ENCODE data around the gene KCTD21. TPM values are rescaled to one million over a fixed set of nuclear protein-coding genes. Genes with fewer than 3 reads are reported as not detected.

Gene KCTD21
- polyA plus RNA-seq, 5 donors: 8.9 to 10.1 (median 9.7) TPM

- no peak for DNase-seq
Observed at GRCh38 chr11:78205256-78205655, 16.8 kb upstream of the KCTD21 start.

- DNase-seq: no peak
Observed at GRCh38 chr11:78203184-78203583, 14.8 kb upstream of the KCTD21 start.

GRCh38 chr11:78202733-78203167, 14.3 kb upstream of the KCTD21 start:
- no peak for DNase-seq

- DNase-seq: no peak
Observed at GRCh38 chr11:78201096-78201818, 12.8 kb upstream of the KCTD21 start.

GRCh38 chr11:78200553-78200952, 12.1 kb upstream of the KCTD21 start:
- DNase-seq: no peak

- no peak for DNase-seq
Observed at GRCh38 chr11:78200061-78200460, 11.6 kb upstream of the KCTD21 start.

- no peak for DNase-seq
Observed at GRCh38 chr11:78199653-78200015, 11.2 kb upstream of the KCTD21 start.

- no peak for DNase-seq
Observed at GRCh38 chr11:78199015-78199652, 10.7 kb upstream of the KCTD21 start.

GRCh38 chr11:78197816-78198215, 9.4 kb upstream of the KCTD21 start:
- no peak for DNase-seq

GRCh38 chr11:78196661-78197091, 8.2 kb upstream of the KCTD21 start:
- no peak for DNase-seq

- no peak for DNase-seq
Observed at GRCh38 chr11:78195917-78196560, 7.6 kb upstream of the KCTD21 start.

GRCh38 chr11:78194490-78194889, 6.1 kb upstream of the KCTD21 start:
- no peak for DNase-seq

GRCh38 chr11:78193806-78194205, 5.4 kb upstream of the KCTD21 start:
- no peak for DNase-seq

GRCh38 chr11:78192911-78193351, 4.5 kb upstream of the KCTD21 start:
- no peak for DNase-seq

GRCh38 chr11:78192223-78192719, 3.8 kb upstream of the KCTD21 start:
- no peak for DNase-seq

GRCh38 chr11:78190871-78191538, 2.6 kb upstream of the KCTD21 start:
- no peak for DNase-seq

GRCh38 chr11:78190374-78190773, 1.9 kb upstream of the KCTD21 start:
- DNase-seq: no peak

- DNase-seq: no peak
Observed at GRCh38 chr11:78189851-78190250, 1.4 kb upstream of the KCTD21 start.

- DNase-seq: no peak
Observed at GRCh38 chr11:78189174-78189724, 823 bp upstream of the KCTD21 start.

- DNase-seq: no peak
Observed at GRCh38 chr11:78187366-78188285, 800 bp downstream of the KCTD21 start.

- DNase-seq: no peak
Observed at GRCh38 chr11:78181185-78181584, 7.2 kb downstream of the KCTD21 start.
